Measurements from ENCODE around the gene IQCM.

- TF ChIP-seq CTCF (conservative IDR thresholded peaks at IDR 0.05; ENCODE audit: low read depth, low read length) (no peak), EZH2 (IDR thresholded peaks at IDR 0.05; ENCODE audit: low read length, unreplicated experiment) (no peak), EZH2phosphoT487 (IDR thresholded peaks at IDR 0.05; ENCODE audit: borderline replicate concordance, low read length) (no peak)
Observed at GRCh38 chr4:149765630-149766029, 50.0 kb downstream of the IQCM start.

Measured in PC-3 (cell line).